ENCODE measurements around the gene PUS10. TPM values are rescaled to one million over a fixed set of nuclear protein-coding genes. Genes with fewer than 3 reads are reported as not detected.

Gene PUS10
- total and polyA plus RNA-seq, 2 experiments from 2014 or later: 2.2 to 2.5 TPM

- no peak for TF ChIP-seq ZNF331 (CRISPR knock-in tag; IDR thresholded peaks at IDR 0.05; ENCODE audit: low read depth)
These were observed 5.6 kb upstream of the PUS10 start (continued) for GRCh38 chr2:61023670-61024069.

DNA sequence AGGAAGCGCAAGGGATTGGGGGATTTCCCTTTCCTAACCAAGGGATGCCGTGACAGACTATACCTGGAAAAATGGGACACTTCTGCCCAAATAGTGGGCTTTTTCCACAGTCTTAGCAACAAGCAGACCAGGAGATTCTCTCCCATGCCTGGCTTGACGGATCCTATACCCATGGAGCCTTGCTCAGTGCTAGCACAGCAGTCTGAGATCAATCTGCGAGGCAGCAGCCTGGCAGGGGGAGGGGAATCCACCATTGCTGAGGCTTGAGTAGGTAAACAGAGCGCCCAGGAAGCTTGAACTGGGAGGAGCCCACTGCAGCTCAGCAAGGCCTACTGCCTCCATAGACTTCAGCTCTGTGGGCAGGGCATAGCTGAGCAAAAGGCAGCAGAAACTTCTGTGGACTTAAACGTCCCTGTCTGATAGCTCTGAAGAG, 3.2 kb upstream of the PUS10 start:
- H3K4me1 ChIP-seq (ENCODE audit: insufficient read depth): peaks cover 8% of the 10 kb centered on the region
- no peak overlapping the region for H3K4me2 ChIP-seq
- H3K79me2 ChIP-seq (replicated peaks; ENCODE audit: insufficient read depth): peaks cover 71% of the 10 kb centered on the region
- H3K36me3 ChIP-seq (ENCODE audit: insufficient read depth): no peaks in the 10 kb centered on the region
- DNase-seq (ENCODE audit: low spot score) (no peak), ATAC-seq (no peak)
- H3K27ac ChIP-seq (ENCODE audit: low read depth): no peak overlapping the region
- Mint-ChIP-seq H3K27me3 (ENCODE audit: insufficient read depth, low read depth, poor library complexity) (peaks cover 4% of the 10 kb centered on the region), H3K4me1 (peaks cover 8% of the 10 kb centered on the region; the same call in 2 of the 3 replicates), H3K36me3 (ENCODE audit: low read depth) (peaks cover 17% of the 10 kb centered on the region; the same call in 2 of the 3 replicates), H3K4me3 (no peak overlapping the region), H3K9me3 (no peaks in the 10 kb centered on the region), H3K27ac (no peak overlapping the region; the same call in 1 of the 2 replicates)
- no peak overlapping the region for H2AFZ ChIP-seq
- no peak overlapping the region for H3K4me3 ChIP-seq
- no peaks in the 10 kb centered on the region for H3F3A ChIP-seq (replicated peaks; ENCODE audit: low read depth)
- no peaks in the 10 kb centered on the region for H3K27me3 ChIP-seq (ENCODE audit: insufficient read depth)
- TF ChIP-seq ETS1 (IDR thresholded peaks at IDR 0.05) (no peak), NANOG (IDR thresholded peaks at IDR 0.05; ENCODE audit: borderline replicate concordance) (no peak), EZH2 (IDR thresholded peaks at IDR 0.05; ENCODE audit: low read depth, unreplicated experiment) (no peak), EZH2phosphoT487 (IDR thresholded peaks at IDR 0.05; ENCODE audit: unreplicated experiment) (no peak), STAT1 (IDR thresholded peaks at IDR 0.05; ENCODE audit: unreplicated experiment) (no peak), JUNB (IDR thresholded peaks at IDR 0.05; ENCODE audit: unreplicated experiment) (no peak), CREB1 (CRISPR knock-in tag; IDR thresholded peaks at IDR 0.05; ENCODE audit: low read depth) (no peak), POLR2AphosphoS5 (IDR thresholded peaks at IDR 0.05; ENCODE audit: low read depth) (no peak), ZNF114 (CRISPR knock-in tag; IDR thresholded peaks at IDR 0.05) (no peak)
- TF ChIP-seq, protein P1, sequence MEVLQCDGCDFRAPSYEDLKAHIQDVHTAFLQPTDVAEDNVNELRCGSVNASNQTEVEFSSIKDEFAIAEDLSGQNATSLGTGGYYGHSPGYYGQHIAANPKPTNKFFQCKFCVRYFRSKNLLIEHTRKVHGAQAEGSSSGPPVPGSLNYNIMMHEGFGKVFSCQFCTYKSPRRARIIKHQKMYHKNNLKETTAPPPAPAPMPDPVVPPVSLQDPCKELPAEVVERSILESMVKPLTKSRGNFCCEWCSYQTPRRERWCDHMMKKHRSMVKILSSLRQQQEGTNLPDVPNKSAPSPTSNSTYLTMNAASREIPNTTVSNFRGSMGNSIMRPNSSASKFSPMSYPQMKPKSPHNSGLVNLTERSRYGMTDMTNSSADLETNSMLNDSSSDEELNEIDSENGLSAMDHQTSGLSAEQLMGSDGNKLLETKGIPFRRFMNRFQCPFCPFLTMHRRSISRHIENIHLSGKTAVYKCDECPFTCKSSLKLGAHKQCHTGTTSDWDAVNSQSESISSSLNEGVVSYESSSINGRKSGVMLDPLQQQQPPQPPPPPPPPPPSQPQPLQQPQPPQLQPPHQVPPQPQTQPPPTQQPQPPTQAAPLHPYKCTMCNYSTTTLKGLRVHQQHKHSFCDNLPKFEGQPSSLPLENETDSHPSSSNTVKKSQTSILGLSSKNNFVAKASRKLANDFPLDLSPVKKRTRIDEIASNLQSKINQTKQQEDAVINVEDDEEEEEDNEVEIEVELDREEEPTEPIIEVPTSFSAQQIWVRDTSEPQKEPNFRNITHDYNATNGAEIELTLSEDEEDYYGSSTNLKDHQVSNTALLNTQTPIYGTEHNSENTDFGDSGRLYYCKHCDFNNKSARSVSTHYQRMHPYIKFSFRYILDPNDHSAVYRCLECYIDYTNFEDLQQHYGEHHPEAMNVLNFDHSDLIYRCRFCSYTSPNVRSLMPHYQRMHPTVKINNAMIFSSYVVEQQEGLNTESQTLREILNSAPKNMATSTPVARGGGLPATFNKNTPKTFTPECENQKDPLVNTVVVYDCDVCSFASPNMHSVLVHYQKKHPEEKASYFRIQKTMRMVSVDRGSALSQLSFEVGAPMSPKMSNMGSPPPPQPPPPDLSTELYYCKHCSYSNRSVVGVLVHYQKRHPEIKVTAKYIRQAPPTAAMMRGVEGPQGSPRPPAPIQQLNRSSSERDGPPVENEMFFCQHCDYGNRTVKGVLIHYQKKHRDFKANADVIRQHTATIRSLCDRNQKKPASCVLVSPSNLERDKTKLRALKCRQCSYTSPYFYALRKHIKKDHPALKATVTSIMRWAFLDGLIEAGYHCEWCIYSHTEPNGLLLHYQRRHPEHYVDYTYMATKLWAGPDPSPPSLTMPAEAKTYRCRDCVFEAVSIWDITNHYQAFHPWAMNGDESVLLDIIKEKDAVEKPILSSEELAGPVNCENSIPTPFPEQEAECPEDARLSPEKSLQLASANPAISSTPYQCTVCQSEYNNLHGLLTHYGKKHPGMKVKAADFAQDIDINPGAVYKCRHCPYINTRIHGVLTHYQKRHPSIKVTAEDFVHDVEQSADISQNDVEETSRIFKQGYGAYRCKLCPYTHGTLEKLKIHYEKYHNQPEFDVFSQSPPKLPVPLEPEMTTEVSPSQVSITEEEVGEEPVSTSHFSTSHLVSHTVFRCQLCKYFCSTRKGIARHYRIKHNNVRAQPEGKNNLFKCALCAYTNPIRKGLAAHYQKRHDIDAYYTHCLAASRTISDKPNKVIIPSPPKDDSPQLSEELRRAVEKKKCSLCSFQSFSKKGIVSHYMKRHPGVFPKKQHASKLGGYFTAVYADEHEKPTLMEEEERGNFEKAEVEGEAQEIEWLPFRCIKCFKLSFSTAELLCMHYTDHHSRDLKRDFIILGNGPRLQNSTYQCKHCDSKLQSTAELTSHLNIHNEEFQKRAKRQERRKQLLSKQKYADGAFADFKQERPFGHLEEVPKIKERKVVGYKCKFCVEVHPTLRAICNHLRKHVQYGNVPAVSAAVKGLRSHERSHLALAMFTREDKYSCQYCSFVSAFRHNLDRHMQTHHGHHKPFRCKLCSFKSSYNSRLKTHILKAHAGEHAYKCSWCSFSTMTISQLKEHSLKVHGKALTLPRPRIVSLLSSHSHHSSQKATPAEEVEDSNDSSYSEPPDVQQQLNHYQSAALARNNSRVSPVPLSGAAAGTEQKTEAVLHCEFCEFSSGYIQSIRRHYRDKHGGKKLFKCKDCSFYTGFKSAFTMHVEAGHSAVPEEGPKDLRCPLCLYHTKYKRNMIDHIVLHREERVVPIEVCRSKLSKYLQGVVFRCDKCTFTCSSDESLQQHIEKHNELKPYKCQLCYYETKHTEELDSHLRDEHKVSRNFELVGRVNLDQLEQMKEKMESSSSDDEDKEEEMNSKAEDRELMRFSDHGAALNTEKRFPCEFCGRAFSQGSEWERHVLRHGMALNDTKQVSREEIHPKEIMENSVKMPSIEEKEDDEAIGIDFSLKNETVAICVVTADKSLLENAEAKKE (CRISPR knock-in tag; IDR thresholded peaks at IDR 0.05): no peak
- TF ChIP-seq, protein P2, sequence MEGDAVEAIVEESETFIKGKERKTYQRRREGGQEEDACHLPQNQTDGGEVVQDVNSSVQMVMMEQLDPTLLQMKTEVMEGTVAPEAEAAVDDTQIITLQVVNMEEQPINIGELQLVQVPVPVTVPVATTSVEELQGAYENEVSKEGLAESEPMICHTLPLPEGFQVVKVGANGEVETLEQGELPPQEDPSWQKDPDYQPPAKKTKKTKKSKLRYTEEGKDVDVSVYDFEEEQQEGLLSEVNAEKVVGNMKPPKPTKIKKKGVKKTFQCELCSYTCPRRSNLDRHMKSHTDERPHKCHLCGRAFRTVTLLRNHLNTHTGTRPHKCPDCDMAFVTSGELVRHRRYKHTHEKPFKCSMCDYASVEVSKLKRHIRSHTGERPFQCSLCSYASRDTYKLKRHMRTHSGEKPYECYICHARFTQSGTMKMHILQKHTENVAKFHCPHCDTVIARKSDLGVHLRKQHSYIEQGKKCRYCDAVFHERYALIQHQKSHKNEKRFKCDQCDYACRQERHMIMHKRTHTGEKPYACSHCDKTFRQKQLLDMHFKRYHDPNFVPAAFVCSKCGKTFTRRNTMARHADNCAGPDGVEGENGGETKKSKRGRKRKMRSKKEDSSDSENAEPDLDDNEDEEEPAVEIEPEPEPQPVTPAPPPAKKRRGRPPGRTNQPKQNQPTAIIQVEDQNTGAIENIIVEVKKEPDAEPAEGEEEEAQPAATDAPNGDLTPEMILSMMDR (conservative IDR thresholded peaks at IDR 0.05; ENCODE audit: low read depth in 2 of 2): no peak
- TF ChIP-seq, protein P3, sequence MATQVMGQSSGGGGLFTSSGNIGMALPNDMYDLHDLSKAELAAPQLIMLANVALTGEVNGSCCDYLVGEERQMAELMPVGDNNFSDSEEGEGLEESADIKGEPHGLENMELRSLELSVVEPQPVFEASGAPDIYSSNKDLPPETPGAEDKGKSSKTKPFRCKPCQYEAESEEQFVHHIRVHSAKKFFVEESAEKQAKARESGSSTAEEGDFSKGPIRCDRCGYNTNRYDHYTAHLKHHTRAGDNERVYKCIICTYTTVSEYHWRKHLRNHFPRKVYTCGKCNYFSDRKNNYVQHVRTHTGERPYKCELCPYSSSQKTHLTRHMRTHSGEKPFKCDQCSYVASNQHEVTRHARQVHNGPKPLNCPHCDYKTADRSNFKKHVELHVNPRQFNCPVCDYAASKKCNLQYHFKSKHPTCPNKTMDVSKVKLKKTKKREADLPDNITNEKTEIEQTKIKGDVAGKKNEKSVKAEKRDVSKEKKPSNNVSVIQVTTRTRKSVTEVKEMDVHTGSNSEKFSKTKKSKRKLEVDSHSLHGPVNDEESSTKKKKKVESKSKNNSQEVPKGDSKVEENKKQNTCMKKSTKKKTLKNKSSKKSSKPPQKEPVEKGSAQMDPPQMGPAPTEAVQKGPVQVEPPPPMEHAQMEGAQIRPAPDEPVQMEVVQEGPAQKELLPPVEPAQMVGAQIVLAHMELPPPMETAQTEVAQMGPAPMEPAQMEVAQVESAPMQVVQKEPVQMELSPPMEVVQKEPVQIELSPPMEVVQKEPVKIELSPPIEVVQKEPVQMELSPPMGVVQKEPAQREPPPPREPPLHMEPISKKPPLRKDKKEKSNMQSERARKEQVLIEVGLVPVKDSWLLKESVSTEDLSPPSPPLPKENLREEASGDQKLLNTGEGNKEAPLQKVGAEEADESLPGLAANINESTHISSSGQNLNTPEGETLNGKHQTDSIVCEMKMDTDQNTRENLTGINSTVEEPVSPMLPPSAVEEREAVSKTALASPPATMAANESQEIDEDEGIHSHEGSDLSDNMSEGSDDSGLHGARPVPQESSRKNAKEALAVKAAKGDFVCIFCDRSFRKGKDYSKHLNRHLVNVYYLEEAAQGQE (IDR thresholded peaks at IDR 0.05; ENCODE audit: unreplicated experiment): no peak
- H4K20me1 ChIP-seq (replicated peaks; ENCODE audit: insufficient read depth): peaks cover 14% of the 10 kb centered on the region; the same call in 1 of the 2 replicates
- no peaks in the 10 kb centered on the region for H3K9me2 ChIP-seq (ENCODE audit: insufficient read depth)
